Adipose tissue (tissue), 3 donors: ENCODE data around the gene NPHP4. TPM values are rescaled to one million over a fixed set of nuclear protein-coding genes. Genes with fewer than 3 reads are reported as not detected.

ENCODE experiments used
- H3K27ac ChIP-seq: one replicate; pipeline ENCODE4 v1.5.1; 2013; ENCODE audit warnings: low read depth, low read length
- WGBS, 3 donors: extraction: QIAGEN DNeasy Blood & Tissue Kit; methylation state at CpG; one replicate each; pipeline ENCODE4 v1.1.7; 2013; 5-methylcytosine and 5-hydroxymethylcytosine counted together
- polyA plus RNA-seq, 3 donors: library from polyadenylated mRNA; stranded (reverse); fragments of 200-250 nt; gene quantifications; one replicate each; pipeline ENCODE4 v1.2.3, GENCODE V29; 2013
- donor health status: healthy with polysubstance abuse.
- donor health status: Bipolar disorder and iron deficiency.
- donor health status: healthy.

Gene NPHP4
- polyA plus RNA-seq, 3 donors: 5.0 to 14.3 (median 6.4) TPM

DNA sequence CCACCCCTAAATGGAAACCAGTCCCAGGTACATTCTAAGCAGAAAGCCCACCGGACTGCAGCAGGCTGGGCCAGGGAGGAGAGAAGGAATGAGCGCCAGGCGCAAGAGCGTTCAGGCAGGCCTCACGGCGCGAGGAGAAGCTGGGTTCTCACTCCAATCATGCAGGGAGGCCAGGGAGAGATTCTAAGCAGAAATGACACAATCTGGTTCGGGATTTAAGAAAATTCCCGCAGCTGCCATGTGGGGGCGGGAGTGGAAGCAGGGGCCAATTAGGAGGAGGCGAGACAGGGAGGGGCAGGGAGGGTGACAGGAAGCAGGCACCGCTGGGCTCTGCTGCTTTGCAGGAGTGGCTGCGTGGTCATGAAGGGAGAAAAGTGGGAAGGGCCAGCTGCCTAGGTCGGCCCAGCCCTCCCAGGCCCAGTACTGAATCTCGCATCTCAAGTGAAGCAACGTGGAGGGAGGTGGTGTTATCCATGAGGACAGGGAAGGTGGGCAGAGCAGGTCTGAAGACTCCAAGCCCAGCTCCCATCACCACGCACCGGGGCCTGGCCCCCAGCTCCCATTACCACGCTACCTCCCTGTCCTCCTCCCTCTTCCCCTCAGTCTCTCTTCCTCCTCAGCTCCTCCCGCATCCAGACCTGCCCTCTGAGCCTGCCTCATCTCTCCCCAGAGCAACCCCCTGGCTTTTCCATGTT, 11.8 kb downstream of the NPHP4 start:
- no peak overlapping the region for H3K27ac ChIP-seq
- WGBS, 3 donors: 45 to 72% (median 51%) methylated on average over 19 to 20 of the region's 20 CpGs

DNA sequence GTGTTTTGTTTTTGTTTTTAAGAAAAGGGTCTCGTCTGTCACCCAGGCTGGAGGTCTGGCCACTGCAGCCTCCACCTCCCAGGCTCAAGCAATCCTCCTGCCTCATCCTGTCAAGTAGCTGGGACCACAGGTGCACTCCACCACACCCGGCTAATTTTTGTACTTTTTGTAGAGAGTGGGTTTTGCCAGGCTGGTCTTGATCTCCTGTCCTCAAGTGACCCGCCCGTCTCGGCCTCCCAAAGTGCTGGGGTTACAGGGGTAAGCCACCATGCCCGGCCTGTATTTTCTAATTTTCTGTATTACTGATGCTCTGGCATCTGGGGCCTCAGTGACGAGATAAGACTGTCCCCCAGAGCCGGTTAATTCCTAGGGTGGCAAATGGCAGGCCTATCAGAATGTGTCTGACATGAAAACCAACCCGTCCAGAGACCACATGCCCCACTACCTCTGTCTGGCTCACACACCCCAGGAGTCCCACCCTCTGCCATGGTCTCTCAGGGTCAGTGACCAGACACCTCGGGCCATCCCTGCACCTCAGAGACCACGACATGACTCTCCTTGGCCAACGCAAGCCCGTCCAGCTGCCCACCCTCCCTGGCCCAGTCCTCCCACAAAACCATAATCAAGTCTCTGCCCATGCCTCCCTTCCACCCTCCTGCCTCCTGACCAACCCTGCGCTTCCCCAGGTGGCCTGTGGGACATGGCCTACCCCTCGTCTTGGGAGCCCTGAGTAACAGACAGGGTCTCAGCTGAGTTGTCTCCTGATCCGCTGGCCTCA, 12.5 kb downstream of the NPHP4 start:
- no peak overlapping the region for H3K27ac ChIP-seq
- 92 to 95% (median 95%) methylated on average over 16 of the region's 16 CpGs for WGBS, 3 donors

DNA sequence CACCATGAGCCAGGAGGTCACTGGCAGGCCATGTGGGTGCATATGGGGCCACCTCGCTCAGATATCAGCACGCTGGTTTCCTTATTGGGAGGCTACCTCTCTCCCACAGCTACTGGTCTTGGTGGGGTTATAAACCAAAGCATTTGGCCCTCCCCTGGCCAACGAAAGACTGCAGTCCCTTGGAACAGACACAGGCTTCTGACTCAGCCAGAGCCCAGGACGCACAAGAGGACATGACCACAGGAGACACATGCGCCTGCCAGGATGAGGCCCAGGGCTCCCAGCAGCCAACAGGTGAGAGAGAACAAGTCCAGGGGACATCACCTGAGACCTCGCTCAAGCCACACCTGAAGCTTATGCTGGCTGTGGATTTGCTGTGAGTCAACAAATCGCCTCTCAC, 13.8 kb downstream of the NPHP4 start:
- no peak overlapping the region for H3K27ac ChIP-seq
- WGBS, 3 donors: 74 to 80% (median 76%) methylated on average over 7 of the region's 7 CpGs

DNA sequence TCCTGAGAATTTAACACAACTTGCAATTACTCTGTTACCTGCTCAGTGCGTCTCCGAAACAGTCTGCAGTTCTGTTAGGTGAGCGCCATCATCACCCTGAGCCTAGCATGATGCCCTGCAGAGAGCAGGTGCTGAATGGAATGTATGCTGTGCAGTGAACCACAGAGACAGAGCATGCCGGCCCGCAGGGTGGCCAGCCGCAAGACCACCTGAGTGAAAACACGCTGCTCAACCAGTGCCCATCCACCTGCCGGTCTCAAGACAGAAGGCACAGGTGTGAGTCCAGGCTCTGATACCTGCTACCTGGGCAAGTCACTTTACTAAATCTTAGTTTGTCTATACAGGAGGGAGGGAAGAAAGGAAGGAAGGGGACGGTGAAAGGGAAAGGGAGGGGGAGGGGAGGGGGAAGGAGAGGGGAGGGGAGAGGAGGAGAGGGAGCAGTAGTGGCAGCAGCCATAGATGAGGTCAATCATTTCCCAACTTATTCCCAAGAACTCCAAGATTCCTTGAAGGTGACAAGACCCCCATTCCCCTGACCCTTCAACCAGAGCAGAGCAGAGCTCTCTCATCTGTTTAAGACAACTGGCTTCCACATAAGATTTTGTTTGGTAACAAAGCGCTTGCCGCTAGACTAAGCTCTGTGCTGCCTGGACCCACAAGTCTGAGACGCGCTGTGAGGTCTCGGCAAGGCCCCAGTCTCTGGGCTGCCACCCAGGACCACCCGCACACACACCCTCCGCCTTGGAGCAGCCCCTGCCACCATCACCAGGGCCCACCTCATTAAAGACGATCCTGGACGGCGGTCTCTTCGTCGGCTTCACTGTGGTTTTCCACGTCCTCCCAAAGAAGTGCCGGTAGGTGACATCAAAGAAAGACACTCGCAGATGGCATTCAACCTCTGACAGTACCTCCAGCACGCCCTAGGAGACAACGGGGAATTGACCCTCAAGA, 14.5 kb downstream of the NPHP4 start:
- WGBS, 3 donors: 87 to 90% (median 89%) methylated on average over 25 to 26 of the region's 26 CpGs
- no peak overlapping the region for H3K27ac ChIP-seq

DNA sequence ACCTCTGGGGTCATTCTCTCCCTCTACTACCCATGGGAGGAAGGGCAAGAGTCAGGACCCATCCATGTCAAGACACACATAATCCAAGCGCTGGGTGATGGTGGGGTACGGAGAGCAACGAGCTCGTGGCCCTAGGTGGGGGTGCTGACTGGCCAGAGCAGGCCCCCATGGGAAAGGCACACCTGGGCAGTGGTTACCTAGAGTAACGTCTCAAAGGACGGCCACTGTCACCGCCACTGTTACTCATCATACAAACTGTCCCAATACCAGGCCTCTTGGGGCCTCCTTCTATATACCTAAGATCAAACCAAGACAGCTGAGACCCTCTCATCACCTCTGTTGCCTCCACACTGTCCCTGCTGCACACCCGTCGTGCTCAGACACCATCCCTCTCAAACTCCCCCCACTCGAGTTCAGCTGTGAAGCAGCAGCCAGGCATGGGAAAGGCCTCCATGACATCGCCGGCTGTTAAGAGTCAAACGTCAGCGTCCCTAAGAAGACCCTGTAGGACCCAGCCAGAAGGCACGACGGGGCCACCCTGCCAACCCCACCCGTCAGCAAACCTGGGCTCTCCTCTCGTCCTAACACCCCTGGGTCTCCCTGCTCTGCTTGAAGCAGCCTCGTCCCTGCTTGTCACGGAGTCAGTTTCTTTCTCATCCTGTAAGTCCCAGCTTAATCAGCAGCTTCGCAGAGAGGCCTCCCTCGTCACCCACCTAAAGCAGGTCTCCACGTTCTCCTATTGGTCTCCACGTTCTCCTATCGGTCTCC, 15.3 kb downstream of the NPHP4 start:
- 89 to 94% (median 93%) methylated on average over 25 of the region's 25 CpGs for WGBS, 3 donors

DNA sequence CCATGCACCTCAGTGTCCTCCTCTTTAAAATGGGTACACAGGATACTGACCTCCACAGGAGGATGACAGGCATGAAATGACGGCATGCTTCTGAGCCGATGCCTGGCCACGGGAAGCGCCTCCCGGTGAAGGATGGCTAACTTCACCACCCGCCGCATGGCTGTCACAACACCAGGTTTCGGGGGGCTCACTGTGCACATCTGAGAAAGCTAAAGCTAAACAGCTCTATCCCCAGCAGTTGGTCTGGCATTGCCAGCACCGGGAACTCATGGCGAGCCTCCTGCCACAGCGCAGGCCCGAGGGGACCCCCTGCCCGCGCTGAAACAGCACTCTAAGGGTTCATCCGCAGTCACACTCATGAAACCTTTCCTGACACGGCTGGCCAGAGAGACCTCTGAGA, 16.0 kb downstream of the NPHP4 start:
- 84 to 90% (median 87%) methylated on average over 16 of the region's 16 CpGs for WGBS, 3 donors
- no peak overlapping the region for H3K27ac ChIP-seq

More for the DNA sequence above, 15.3 kb downstream of the NPHP4 start:
- no peak overlapping the region for H3K27ac ChIP-seq

DNA sequence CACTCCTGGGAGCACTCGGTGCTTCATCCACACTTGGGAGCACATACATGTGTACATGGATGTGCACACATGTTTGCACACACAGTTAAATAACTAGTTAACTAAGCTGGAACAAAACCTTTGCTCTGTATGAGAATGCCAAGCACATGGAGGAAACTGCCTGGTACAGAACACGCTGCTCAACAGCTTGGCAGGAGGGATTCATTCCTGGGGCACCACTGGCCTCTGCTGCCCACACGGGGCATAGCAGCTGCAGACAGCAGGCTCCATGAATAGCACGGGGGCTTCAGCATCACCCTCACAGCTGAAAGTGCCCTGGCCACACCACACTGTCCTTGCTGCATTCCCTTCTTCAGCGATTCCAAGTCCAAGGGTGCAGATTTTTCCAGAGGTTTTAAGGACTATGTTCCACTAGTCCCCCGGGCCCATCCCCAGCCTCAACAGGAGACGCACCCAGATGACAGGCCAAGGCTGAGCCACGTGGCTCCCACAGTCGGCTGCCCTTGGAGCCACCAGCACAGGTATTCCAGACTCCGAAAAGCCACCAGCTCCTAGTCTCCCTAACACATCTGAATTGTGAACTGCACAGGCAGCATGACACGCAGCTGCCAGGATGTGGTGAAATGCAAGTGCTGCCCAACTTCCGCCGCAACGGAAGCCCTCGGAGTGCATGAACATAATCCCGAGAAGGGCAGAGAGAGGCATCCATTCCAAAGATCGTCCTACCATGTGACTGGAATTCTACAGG, 16.9 kb downstream of the NPHP4 start:
- WGBS, 3 donors: 60 to 68% (median 64%) methylated on average over 17 of the region's 17 CpGs
- no peak overlapping the region for H3K27ac ChIP-seq

DNA sequence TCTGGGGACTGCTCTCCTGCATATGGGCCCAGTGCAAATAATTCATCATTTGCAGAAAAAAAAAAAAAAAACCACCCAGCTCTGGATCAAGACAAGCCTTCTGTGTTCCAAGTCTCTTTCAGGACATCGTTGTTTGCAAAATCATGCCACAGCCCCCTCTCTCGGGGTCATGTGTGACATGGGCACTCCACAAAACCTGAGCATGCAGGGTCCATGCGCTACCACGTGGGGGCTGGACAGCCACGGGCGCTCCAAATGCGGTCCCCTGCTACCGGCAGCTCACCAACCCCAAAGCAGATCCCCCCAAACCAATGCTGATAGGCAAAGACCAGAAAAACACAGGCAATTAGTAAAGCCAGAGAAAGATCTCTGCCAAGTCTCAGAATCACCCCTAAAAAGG, 17.6 kb downstream of the NPHP4 start:
- no peak overlapping the region for H3K27ac ChIP-seq
- WGBS, 3 donors: 79 to 84% (median 82%) methylated on average over 8 of the region's 8 CpGs

DNA sequence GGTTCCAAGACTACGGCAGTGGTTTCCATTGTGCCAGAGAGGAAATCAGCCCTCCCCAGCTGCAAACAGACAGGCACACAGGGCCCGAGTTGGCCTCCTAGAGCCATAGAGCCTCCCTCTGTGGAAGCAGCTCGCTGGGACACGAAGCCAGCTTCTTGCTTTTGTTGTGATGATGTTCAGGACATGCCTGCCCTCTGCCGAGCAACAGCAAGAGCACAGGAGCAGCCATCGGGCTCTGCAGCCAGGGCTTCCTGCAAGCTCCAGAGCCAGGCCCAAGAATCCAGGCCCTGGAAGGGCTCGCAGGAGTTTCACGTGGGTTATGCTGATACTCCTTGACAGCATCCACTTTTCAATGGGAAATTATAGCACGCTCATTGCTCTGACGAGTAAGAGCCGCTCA, 18.5 kb downstream of the NPHP4 start:
- 68 to 84% (median 78%) methylated on average over 11 of the region's 11 CpGs for WGBS, 3 donors
- no peak overlapping the region for H3K27ac ChIP-seq

DNA sequence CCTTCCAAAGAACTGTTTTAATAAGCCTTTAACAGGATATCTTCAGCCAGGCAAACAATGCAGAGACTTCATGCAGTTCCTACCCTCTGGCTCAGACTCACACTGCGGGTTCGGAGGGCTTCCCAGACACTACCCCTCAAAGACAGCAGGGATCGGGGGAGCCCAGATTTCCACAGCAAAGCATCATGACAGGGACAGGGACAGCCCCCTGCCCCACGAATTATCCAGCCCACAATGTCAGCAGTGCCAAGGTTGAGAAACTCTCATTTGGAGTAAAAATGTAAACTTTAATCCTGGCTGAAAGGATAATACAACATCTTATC, 20.1 kb downstream of the NPHP4 start:
- no peak overlapping the region for H3K27ac ChIP-seq
- 80 to 88% (median 86%) methylated on average over 4 of the region's 4 CpGs for WGBS, 3 donors

DNA sequence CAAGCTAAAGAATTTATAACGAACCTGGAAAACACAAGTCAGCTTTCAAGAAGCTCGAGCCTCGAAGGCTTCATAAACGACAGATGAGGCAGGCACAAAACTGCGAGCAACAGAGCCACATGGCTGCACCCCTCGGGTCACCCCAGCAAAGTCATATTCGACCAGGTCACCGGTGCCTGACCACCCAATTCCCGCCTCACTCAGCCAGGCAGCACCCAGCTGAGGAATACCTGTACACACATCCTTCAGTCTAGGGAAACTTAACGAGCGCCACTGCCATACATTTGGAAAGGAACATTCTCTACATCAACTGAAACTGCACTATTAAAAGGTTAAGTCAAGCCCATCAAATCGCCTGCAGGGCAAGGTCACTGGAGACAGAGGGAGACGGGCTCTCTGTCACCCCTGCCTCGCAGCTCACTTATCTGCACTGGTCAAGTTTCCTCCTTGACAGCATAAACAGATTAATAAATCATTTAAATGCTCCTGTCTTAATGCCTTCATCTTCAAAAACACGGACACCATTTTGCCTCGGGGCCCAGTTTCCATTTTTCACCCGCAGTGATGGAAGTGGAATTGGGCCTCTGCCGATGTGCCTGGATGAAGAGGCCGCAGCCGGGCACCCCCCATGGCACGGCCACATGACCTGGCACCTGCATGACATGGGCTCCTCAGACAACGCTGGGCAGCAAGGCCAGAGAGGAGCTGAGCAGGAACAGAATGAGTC, 20.6 kb downstream of the NPHP4 start:
- H3K27ac ChIP-seq: no peak overlapping the region
- WGBS, 3 donors: 73 to 90% (median 88%) methylated on average over 22 of the region's 22 CpGs

DNA sequence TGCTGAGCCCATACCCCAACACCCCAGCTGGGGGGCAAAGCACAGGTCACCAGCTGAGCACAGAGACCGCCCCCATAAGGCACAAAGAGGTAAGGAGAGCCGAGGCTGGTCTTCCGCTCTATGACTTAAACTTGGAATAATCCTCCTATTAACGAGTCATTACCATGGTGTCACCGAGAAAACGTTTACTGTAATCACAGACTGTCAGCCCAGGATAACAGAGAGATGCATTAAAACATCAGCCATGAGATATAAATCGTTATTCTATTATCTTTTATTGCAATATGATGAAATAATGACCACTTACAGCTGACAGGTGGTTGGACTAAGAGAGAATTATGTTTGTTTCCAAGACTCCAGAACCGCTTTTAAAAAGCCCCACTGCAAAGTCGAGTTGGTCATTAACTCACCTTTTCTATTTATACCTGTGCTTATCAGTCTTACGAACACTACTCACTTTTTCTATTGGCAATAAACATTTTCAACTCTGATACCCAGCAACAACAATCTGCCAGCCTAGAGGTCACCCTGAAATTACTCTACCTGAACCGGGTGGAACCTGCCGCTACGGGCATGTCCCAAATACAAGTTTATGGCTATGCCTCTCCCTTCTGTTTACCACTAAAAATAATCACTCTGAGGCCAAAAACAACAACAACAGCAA, 21.5 kb downstream of the NPHP4 start:
- no peak overlapping the region for H3K27ac ChIP-seq
- 30 to 85% (median 83%) methylated on average over 13 of the region's 13 CpGs for WGBS, 3 donors

DNA sequence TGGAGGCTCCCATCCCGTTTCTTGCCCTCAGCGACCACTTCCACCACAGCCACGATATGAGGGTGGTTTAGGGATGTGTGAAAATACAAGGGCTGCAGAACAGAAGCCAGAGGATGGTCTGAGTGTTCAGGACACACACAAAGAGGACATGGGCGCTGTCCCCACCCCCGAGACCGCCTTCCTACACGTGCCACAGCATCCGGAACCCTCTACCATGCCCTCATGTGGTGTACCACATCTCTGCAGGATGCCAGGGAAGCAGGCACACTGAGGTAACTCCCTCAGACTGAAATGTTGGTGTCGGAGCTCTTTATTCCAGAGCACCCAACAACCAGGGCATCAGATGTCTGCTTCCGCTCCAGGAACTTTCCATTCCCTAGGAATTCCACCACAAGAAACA, 23.1 kb downstream of the NPHP4 start:
- no peak overlapping the region for H3K27ac ChIP-seq
- WGBS, 3 donors: 90 to 98% (median 95%) methylated on average over 10 of the region's 10 CpGs

DNA sequence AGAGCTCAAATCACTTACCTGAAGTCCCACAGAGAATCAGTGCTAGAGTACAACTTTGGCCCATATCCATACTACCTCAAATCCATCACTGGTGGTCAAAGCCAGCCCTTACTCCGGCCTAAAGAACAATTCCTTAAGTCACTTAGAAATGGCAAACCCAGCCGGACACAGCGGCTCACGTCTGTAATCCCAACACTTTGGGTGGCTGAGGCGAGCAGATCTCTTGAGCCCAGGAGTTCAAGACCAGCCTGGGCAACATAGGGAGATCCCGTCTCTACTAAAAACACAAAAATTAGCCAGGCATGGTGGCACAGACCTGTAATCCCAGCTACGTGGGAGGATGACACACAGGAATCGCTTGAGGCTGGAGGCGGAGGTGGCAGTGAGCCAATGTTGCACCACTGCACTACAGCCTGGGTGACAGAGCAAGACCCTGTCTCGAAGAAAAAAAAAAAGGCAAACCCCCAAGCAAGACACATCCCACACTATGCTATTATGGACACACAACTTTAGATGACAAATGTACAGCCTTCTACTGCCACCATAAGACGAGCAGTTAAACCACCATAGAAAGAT, 24.0 kb downstream of the NPHP4 start:
- 91 to 97% (median 95%) methylated on average over 11 of the region's 11 CpGs for WGBS, 3 donors
- H3K27ac ChIP-seq: no peak overlapping the region

DNA sequence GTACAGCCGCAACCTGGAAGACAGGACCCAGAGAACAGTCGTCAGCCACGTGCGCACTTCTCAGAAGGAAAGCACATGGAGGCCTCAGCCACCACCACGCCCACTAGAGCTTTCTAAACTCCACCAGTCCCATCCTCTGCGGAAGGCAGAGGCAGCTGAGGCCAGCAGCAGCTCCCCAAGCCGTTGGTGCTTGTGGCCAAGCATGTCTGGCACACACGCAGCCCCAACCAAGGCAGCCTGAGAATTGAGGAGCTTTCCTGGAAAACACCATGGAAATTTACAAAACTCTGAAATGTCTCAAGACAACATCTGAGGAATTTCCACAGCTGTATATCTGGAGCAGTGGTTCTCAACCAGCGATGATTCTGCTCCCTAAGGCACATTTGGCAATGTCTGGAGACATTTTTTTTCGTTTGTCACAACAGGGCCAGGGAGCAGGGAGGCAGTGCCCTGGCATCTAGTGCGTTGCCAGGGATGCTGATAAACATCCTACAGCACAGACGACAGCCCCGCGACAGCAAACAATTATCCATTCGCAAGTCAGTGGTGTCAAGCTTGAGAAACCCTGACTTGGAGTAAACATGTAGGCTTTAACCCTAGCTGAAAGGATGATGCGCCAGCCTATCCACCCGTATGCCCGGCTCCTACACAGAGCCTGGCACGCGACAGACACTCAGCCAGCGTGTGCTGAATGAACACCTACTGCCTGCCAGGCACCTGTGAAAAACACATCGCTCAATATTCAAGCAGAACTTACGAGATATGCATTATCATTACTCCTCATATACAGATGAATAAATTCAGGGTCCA, 24.7 kb downstream of the NPHP4 start:
- WGBS, 3 donors: 81 to 84% (median 81%) methylated on average over 23 of the region's 23 CpGs
- H3K27ac ChIP-seq: no peak overlapping the region
